GM12878 (cell line): ENCODE measurements around the gene MAN2A2. TPM values are rescaled to one million over a fixed set of nuclear protein-coding genes. Genes with fewer than 3 reads are reported as not detected.

ENCODE experiments used
- ATAC-seq: fragments of 200-7000 bp; cut with Tn5 transposase; 3 replicates; pipeline ENCODE4 v1.9.1; 2020; ENCODE audit warnings: mild to moderate bottlenecking, moderate library complexity
- BruUV-seq: library from RNA; stranded (reverse); fragments of 400-500 nt; replicated peaks from 2 replicates; lab custom pipeline; 2021; lab: Mats Ljungman, UMichigan
- CTCF ChIA-PET: fragments of 300-600 bp; sonication (Branson Sonifier 250); formaldehyde crosslinking; extraction: SDS; loops from one replicate; lab custom pipeline; 2021; ENCODE audit warnings: inconsistent platforms; lab: Yijun Ruan, JAX
- POLR2A ChIA-PET: fragments of 350-600 bp; formaldehyde crosslinking; extraction: SDS; loops from one replicate; lab custom pipeline; 2021; ENCODE audit warnings: inconsistent platforms; lab: Charles Lee
- RAD21 ChIA-PET: fragments of 300-600 bp; sonication (Branson Sonifier 250); formaldehyde crosslinking; loops from one replicate; lab custom pipeline; 2023; ENCODE audit warnings: antibody characterized with exemption; ENCODE audit not compliant: unreplicated experiment; lab: Charles Lee
- SMC1A ChIA-PET: fragments of 300-600 bp; sonication (Branson Sonifier 250); formaldehyde crosslinking; loops from one replicate; lab custom pipeline; 2023; ENCODE audit not compliant: unreplicated experiment, uncharacterized antibody; lab: Charles Lee
- DNase-seq: peaks from one replicate; pipeline ENCODE4 v3.0.0-alpha.2; 2011; ENCODE audit warnings: low read depth, low spot score
- FAIRE-seq: peaks from 3 replicates; lab custom pipeline; 2011; peaks lifted over from hg19 to GRCh38; lab: Jason Lieb, UNC
- H2AFZ ChIP-seq: 2 replicates; pipeline ENCODE4 v1.6.0; 2011; ENCODE audit warnings: low read depth, low read length, control low read depth; ENCODE audit not compliant: control insufficient read depth
- H3K27ac ChIP-seq: 2 replicates; pipeline ENCODE4 v1.5.1; 2011; ENCODE audit warnings: control low read depth; ENCODE audit not compliant: control insufficient read depth, insufficient read depth
- H3K27me3 ChIP-seq, 2 experiments: replicated peaks in 1 of 2; 2 replicates each; pipeline versions ENCODE4 v1.6.0 to v1.6.1; 2011; ENCODE audit warnings: low read length in 1 of 2; ENCODE audit not compliant: control insufficient read depth in 2 of 2, insufficient read depth in 2 of 2
- H3K36me3 ChIP-seq, 2 experiments: 2 replicates each; pipeline ENCODE4 v1.5.1; 2011; ENCODE audit warnings: low read length in 1 of 2; ENCODE audit not compliant: control insufficient read depth in 2 of 2, insufficient read depth in 2 of 2
- H3K4me1 ChIP-seq: 2 replicates; pipeline ENCODE4 v1.6.1; 2011; ENCODE audit warnings: mild to moderate bottlenecking, low read length, moderate library complexity, mixed read lengths; ENCODE audit not compliant: control insufficient read depth, insufficient read depth
- H3K4me2 ChIP-seq: 2 replicates; pipeline ENCODE4 v1.6.0; 2011; ENCODE audit warnings: control low read depth; ENCODE audit not compliant: control insufficient read depth, insufficient read depth
- H3K4me3 ChIP-seq: fragments of 200-600 bp; sonication (generic); 2 replicates; pipeline ENCODE4 v1.5.1; 2016
- H3K79me2 ChIP-seq: 2 replicates; pipeline ENCODE4 v1.6.0; 2011; ENCODE audit warnings: low read length; ENCODE audit not compliant: control insufficient read depth, insufficient read depth
- H3K9ac ChIP-seq: 2 replicates; pipeline ENCODE4 v1.8.0; 2011; ENCODE audit warnings: low read length, control low read depth, mixed read lengths; ENCODE audit not compliant: control insufficient read depth, insufficient read depth
- H3K9me3 ChIP-seq: replicated peaks from 3 replicates; pipeline ENCODE4 v1.5.1; 2011; ENCODE audit warnings: mild to moderate bottlenecking, low read length; ENCODE audit not compliant: control insufficient read depth, insufficient read depth
- H4K20me1 ChIP-seq: 2 replicates; pipeline ENCODE4 v1.6.0; 2011; ENCODE audit not compliant: control insufficient read depth, insufficient read depth
- CUX1 ChIP-seq: IDR thresholded peaks from 2 replicates; pipeline ENCODE4 v1.6.1; 2012; ENCODE audit warnings: improper control_type of control experiment, low read depth, low read length; ENCODE audit not compliant: insufficient replicate concordance
- EP300 ChIP-seq, 2 experiments: fragments of 150-350 bp in 1 of 2; IDR thresholded peaks; 2 replicates each; pipeline ENCODE4 v1.6.1; 2011 to 2012; ENCODE audit warnings: low read depth in 2 of 2, low read length in 2 of 2, borderline replicate concordance in 1 of 2, improper control_type of control experiment in 1 of 2, inconsistent platforms in 1 of 2; ENCODE audit not compliant: control insufficient read depth in 1 of 2
- MAX ChIP-seq: IDR thresholded peaks from 2 replicates; pipeline ENCODE4 v1.6.1; 2012; ENCODE audit warnings: low read depth, low read length, improper control_type of control experiment
- POLR2A ChIP-seq: IDR thresholded peaks from 2 replicates; pipeline ENCODE4 v1.6.1; 2011; ENCODE audit warnings: low read depth, mild to moderate bottlenecking, low read length
- POLR2AphosphoS5 ChIP-seq: IDR thresholded peaks from 2 replicates; pipeline ENCODE4 v1.6.1; 2011; ENCODE audit warnings: mild to moderate bottlenecking, low read length, inconsistent platforms
- RAD21 ChIP-seq: IDR thresholded peaks from 2 replicates; pipeline ENCODE4 v1.6.1; 2011; ENCODE audit warnings: mild to moderate bottlenecking, low read depth, low read length, moderate library complexity; ENCODE audit not compliant: insufficient read depth
- RCOR1 ChIP-seq: conservative IDR thresholded peaks from 2 replicates; pipeline ENCODE4 v1.6.1; 2012; ENCODE audit warnings: low read depth, low read length, improper control_type of control experiment
- WGBS: methylation state at CpG from one replicate; pipeline ENCODE4 v1.1.6; 2016; ENCODE audit warnings: low lambda C conversion rate; ENCODE audit not compliant: insufficient replicate concordance, insufficient coverage; ENCODE audit errors: missing lambda C conversion rate; 5-methylcytosine and 5-hydroxymethylcytosine counted together
- in situ Hi-C: fragments of 300-500 bp; cut with MboI; formaldehyde crosslinking; loops from 9 replicates; pipeline ENCODE4 v1.14.3; 2018; ENCODE audit warnings: mixed read lengths
- intact Hi-C: fragments of 100-400 bp; cut with micrococcal nuclease; formaldehyde crosslinking; loops from one replicate; pipeline ENCODE4 v1.14.2; 2022; ENCODE audit not compliant: unreplicated experiment
- polyA plus RNA-seq, 11 experiments: library from polyadenylated mRNA; depleted of rRNA in 4 of 11; unstranded in 6 of 11; stranded (reverse) in 5 of 11; fragments of >200 nt; fragmentation: Nextera tagmentation in 4 of 11; fragmentation: Illumina TruSeq in 1 of 11; extraction: Ambion mirVana in 4 of 11; extraction: Trizol in 1 of 11; gene quantifications; 1 replicate in 1 of 11; 2 replicates in 10 of 11; pipeline versions ENCODE4 v1.2.1 to v1.2.3, GENCODE V29; 2011 to 2016; ENCODE audit warnings: inconsistent platforms in 2 of 11, missing spikeins in 2 of 11, low read depth in 1 of 11
- total RNA-seq, 4 experiments: library from RNA; depleted of rRNA in 3 of 4; stranded (reverse); fragments of >200 nt in 3 of 4; fragmentation: Illumina TruSeq in 1 of 4; extraction: Trizol in 1 of 4; gene quantifications; 2 replicates each; pipeline versions ENCODE4 v1.2.1 to v1.2.3, GENCODE V29; 2013 to 2021

MAN2A2 gene
- total and polyA plus RNA-seq, 10 of the 15 experiments (the other 5 are each of a cell fraction or from before 2014, with no cell fraction given): 4.2 to 79.4 (median 23.2) TPM

- ATAC-seq: no peak
- peaks cover 10 to 29% of the 10 kb centered on the region in 2 experiments; a peak in 3 of 4 replicates for H3K36me3 ChIP-seq
- no peak for TF ChIP-seq MAX
- TF ChIP-seq RAD21: no peak
- 0 out of 2 replicates have a peak, but pooled peaks have one; percentile 30 for TF ChIP-seq POLR2AphosphoS5
- no peak for TF ChIP-seq CUX1
- TF ChIP-seq POLR2A: peak; percentile 72
- no peak for TF ChIP-seq EP300 (IDR thresholded peaks at IDR 0.05; ENCODE audit: borderline replicate concordance in 1 of 2, control insufficient read depth in 1 of 2, low read depth in 2 of 2, low read length in 2 of 2)
- TF ChIP-seq RCOR1: no peak
- H3K4me3 ChIP-seq: no peak overlapping the region
- H3K9ac ChIP-seq: no peak overlapping the region
- H3K79me2 ChIP-seq: no peaks in the 10 kb centered on the region; the same call in 1 of the 2 replicates
- DNase-seq: no peak
- in situ Hi-C loops: no loop called here
- intact Hi-C loops: loop anchor here (10.0 kb wide), 1 partner anchor 387 kb away; no protein-coding TSS in a partner anchor
- no peaks in the 10 kb centered on the region for H3K27me3 ChIP-seq
- FAIRE-seq: no peak
- WGBS: 72% methylated on average over 19 of the region's 19 CpGs
- POLR2A ChIA-PET: interaction anchor here (0.6 kb wide), 1 partner anchor 523 kb away, joined by 5 read pairs; no protein-coding TSS in a partner anchor
- no peak overlapping the region for H3K4me2 ChIP-seq
- H3K9me3 ChIP-seq: no peaks in the 10 kb centered on the region
- no peak overlapping the region for H3K27ac ChIP-seq
- H4K20me1 ChIP-seq: no peaks in the 10 kb centered on the region
- RAD21 ChIA-PET: interaction anchor here (1.0 kb wide), 1 partner anchor 234 kb away, joined by 6 read pairs; no protein-coding TSS in a partner anchor
- H2AFZ ChIP-seq: no peak overlapping the region
- TSS peak; percentile 44 for BruUV-seq
- H3K4me1 ChIP-seq: peaks cover 19% of the 10 kb centered on the region
- SMC1A ChIA-PET: no interaction called here
- CTCF ChIA-PET: no interaction called here
Observed at GRCh38 chr15:90881978-90882721, 21.0 kb upstream of the MAN2A2 start.
